HCT116 (cell line): ENCODE measurements around the gene CCSER1. TPM values are rescaled to one million over a fixed set of nuclear protein-coding genes. Genes with fewer than 3 reads are reported as not detected.

Source experiments
- ATAC-seq: fragments of 200-7000 bp; cut with Tn5 transposase; 2 replicates; pipeline ENCODE4 v1.9.1; 2020; ENCODE audit warnings: mild to moderate bottlenecking, moderate library complexity
- BruUV-seq: library from RNA; stranded (reverse); fragments of 400-500 nt; replicated peaks from 2 replicates; lab custom pipeline; 2021; lab: Mats Ljungman, UMichigan
- CTCF ChIA-PET: fragments of 300-600 bp; sonication (Branson Sonifier 250); formaldehyde crosslinking; loops from one replicate; lab custom pipeline; 2021; ENCODE audit warnings: antibody characterized with exemption; lab: Charles Lee
- POLR2A ChIA-PET: fragments of 300-600, 350-600 bp; sonication (Branson Sonifier 250); formaldehyde crosslinking; loops from one replicate; lab custom pipeline; 2021; ENCODE audit warnings: antibody characterized with exemption; lab: Charles Lee
- RAD21 ChIA-PET, 2 experiments: fragments of 300-600 bp; sonication (Branson Sonifier 250); formaldehyde crosslinking; loops; one replicate each; lab custom pipeline; 2023; ENCODE audit warnings: low total read pairs in 2 of 2; ENCODE audit not compliant: uncharacterized antibody in 2 of 2, unreplicated experiment in 2 of 2, low non-redundant PET in 1 of 2; lab: Charles Lee
- DNase-seq: peaks from one replicate; pipeline ENCODE4 v3.0.0-alpha.2; 2010; ENCODE audit warnings: low read depth, low spot score
- H2AFZ ChIP-seq: fragments of 200-600 bp; shearing (Covaris generic), sonication (generic); 2 replicates; pipeline ENCODE4 v1.6.1; 2017; ENCODE audit warnings: low read depth, mixed run types, mixed read lengths, antibody characterized with exemption, low read length; ENCODE audit not compliant: poor library complexity, severe bottlenecking
- H3K27ac ChIP-seq: 2 replicates; pipeline ENCODE4 v1.5.1; 2012; ENCODE audit warnings: low read depth, low read length
- H3K27me3 ChIP-seq: fragments of 200-600 bp; sonication (generic); 2 replicates; pipeline ENCODE4 v1.6.1; 2016; ENCODE audit warnings: mixed run types, low read length, mixed read lengths; ENCODE audit not compliant: insufficient read depth
- H3K36me3 ChIP-seq, 2 experiments: fragments of 200-500 bp in 1 of 2; fragments of 200-600 bp in 1 of 2; sonication (Bioruptor generic) in 1 of 2; sonication (generic) in 1 of 2; 2 replicates each; pipeline versions ENCODE4 v1.5.1 to v1.6.1; 2014 to 2016; ENCODE audit warnings: low read length in 2 of 2, inconsistent platforms in 1 of 2, mixed read lengths in 1 of 2, mixed run types in 1 of 2; ENCODE audit not compliant: insufficient read depth in 2 of 2, control insufficient read depth in 1 of 2
- H3K4me1 ChIP-seq, 2 experiments: fragments of 200-600 bp in 1 of 2; sonication (generic) in 1 of 2; 2 replicates each; pipeline versions ENCODE4 v1.5.1 to v1.6.1; 2012 to 2017; ENCODE audit warnings: low read length in 2 of 2, inconsistent platforms in 1 of 2, mild to moderate bottlenecking in 1 of 2, mixed read lengths in 1 of 2, mixed run types in 1 of 2, moderate library complexity in 1 of 2; ENCODE audit not compliant: insufficient read depth in 2 of 2, control insufficient read depth in 1 of 2
- H3K4me2 ChIP-seq: fragments of 200-600 bp; sonication (generic); 2 replicates; pipeline ENCODE4 v1.6.1; 2017; ENCODE audit warnings: mixed run types, low read length, mixed read lengths
- H3K4me3 ChIP-seq, 2 experiments: fragments of 200-600 bp in 1 of 2; sonication (generic) in 1 of 2; replicated peaks in 1 of 2; 2 replicates each; pipeline ENCODE4 v1.5.1; 2011 to 2016; ENCODE audit warnings: low read length in 2 of 2, control low read depth in 1 of 2, low read depth in 1 of 2, mild to moderate bottlenecking in 1 of 2, mixed read lengths in 1 of 2, mixed run types in 1 of 2
- H3K79me2 ChIP-seq: fragments of 200-600 bp; sonication (generic); 2 replicates; pipeline ENCODE4 v1.6.1; 2017; ENCODE audit warnings: mild to moderate bottlenecking, mixed run types, low read length, moderate library complexity, mixed read lengths; ENCODE audit not compliant: insufficient read depth
- H3K9ac ChIP-seq: fragments of 200-600 bp; sonication (generic); 2 replicates; pipeline ENCODE4 v1.6.1; 2016; ENCODE audit warnings: low read length, mixed read lengths
- H3K9me2 ChIP-seq: fragments of 200-600 bp; sonication (generic), shearing (Covaris generic); 2 replicates; pipeline ENCODE4 v1.6.1; 2017; ENCODE audit warnings: mixed run types, mild to moderate bottlenecking, moderate library complexity; ENCODE audit not compliant: insufficient read depth
- H3K9me3 ChIP-seq, 2 experiments: fragments of 200-500 bp in 1 of 2; fragments of 200-600 bp in 1 of 2; sonication (Bioruptor generic) in 1 of 2; sonication (generic) in 1 of 2; 2 replicates each; pipeline ENCODE4 v1.6.1; 2014 to 2017; ENCODE audit warnings: low read length in 2 of 2, mixed read lengths in 2 of 2, inconsistent platforms in 1 of 2, low read depth in 1 of 2, mild to moderate bottlenecking in 1 of 2, mixed run types in 1 of 2, moderate library complexity in 1 of 2; ENCODE audit not compliant: control insufficient read depth in 1 of 2, insufficient read depth in 1 of 2
- H4K20me1 ChIP-seq: fragments of 200-600 bp; sonication (generic), shearing (Covaris generic); 2 replicates; pipeline ENCODE4 v1.6.1; 2017; ENCODE audit warnings: mixed run types, mild to moderate bottlenecking, moderate library complexity; ENCODE audit not compliant: insufficient read depth
- CTCF ChIP-seq, 3 experiments: fragments of 200-600 bp in 1 of 3; sonication (generic) in 1 of 3; IDR thresholded peaks in 2 of 3; conservative IDR thresholded peaks in 1 of 3; 2 replicates each; pipeline ENCODE4 v1.5.1; 2012 to 2017; ENCODE audit warnings: low read depth in 2 of 3, low read length in 2 of 3, antibody characterized with exemption in 1 of 3, borderline replicate concordance in 1 of 3, control low read depth in 1 of 3, mild to moderate bottlenecking in 1 of 3, mixed read lengths in 1 of 3, mixed run types in 1 of 3, moderate library complexity in 1 of 3; ENCODE audit not compliant: insufficient read depth in 1 of 3
- EGR1 ChIP-seq: IDR thresholded peaks from 2 replicates; pipeline ENCODE4 v1.6.1; 2012; ENCODE audit warnings: low read depth
- ELF1 ChIP-seq: IDR thresholded peaks from 2 replicates; pipeline ENCODE4 v1.6.1; 2012; ENCODE audit warnings: low read depth, borderline replicate concordance
- EZH2 ChIP-seq: fragments of 200-600 bp; sonication (generic); IDR thresholded peaks from 2 replicates; pipeline ENCODE4 v1.6.1; 2017; ENCODE audit warnings: antibody characterized with exemption, mixed run types
- EZH2phosphoT487 ChIP-seq: fragments of 200-600 bp; IDR thresholded peaks from 2 replicates; pipeline ENCODE4 v1.6.1; 2018; ENCODE audit warnings: antibody characterized with exemption, borderline replicate concordance
- FOSL1 ChIP-seq: IDR thresholded peaks from 2 replicates; pipeline ENCODE4 v1.6.1; 2012; ENCODE audit warnings: low read depth
- JUND ChIP-seq: IDR thresholded peaks from 2 replicates; pipeline ENCODE4 v1.6.1; 2012
- MAX ChIP-seq: IDR thresholded peaks from 2 replicates; pipeline ENCODE4 v1.6.1; 2012
- RAD21 ChIP-seq: IDR thresholded peaks from 2 replicates; pipeline ENCODE4 v1.6.1; 2012; ENCODE audit warnings: low read depth, mild to moderate bottlenecking
- REST ChIP-seq: IDR thresholded peaks from 2 replicates; pipeline ENCODE4 v1.6.1; 2012; ENCODE audit warnings: low read depth
- SIN3A ChIP-seq: IDR thresholded peaks from 2 replicates; pipeline ENCODE4 v1.6.1; 2012; ENCODE audit warnings: low read depth
- SRF ChIP-seq: IDR thresholded peaks from 2 replicates; pipeline ENCODE4 v1.6.1; 2012; ENCODE audit warnings: low read depth
- YY1 ChIP-seq: IDR thresholded peaks from 2 replicates; pipeline ENCODE4 v1.6.1; 2011; ENCODE audit warnings: low read length, low read depth, moderate library complexity, mild to moderate bottlenecking; ENCODE audit not compliant: insufficient replicate concordance; ENCODE audit errors: extremely low read depth
- ZFX ChIP-seq: fragments of 450-650 bp; IDR thresholded peaks from 2 replicates; pipeline ENCODE4 v1.6.1; 2017
- intact Hi-C: fragments of 100-400 bp; cut with micrococcal nuclease; formaldehyde crosslinking; loops from 2 replicates; pipeline ENCODE4 v1.10.0; 2022
- total RNA-seq: library from RNA; stranded (reverse); gene quantifications from one replicate; pipeline ENCODE4 v1.2.1, GENCODE V29; 2021; ENCODE audit not compliant: unreplicated experiment

CCSER1 gene
- total RNA-seq, 1 experiment from 2014 or later, result 6.7 TPM

GRCh38 chr4:90078440-90078839 lies 48.8 kb upstream of the CCSER1 start:
- no peak overlapping the region for H2AFZ ChIP-seq
- H3K9ac ChIP-seq, result no peak overlapping the region
- ChIA-PET RAD21 (no interaction called here), POLR2A (no interaction called here)
- H3K4me3 ChIP-seq, result no peak overlapping the region
- H4K20me1 ChIP-seq, result no peaks in the 10 kb centered on the region
- H3K4me2 ChIP-seq, result no peak overlapping the region
- H3K27ac ChIP-seq, result no peak overlapping the region
- no peaks in the 10 kb centered on the region for H3K9me3 ChIP-seq
- no peaks in the 10 kb centered on the region for H3K9me2 ChIP-seq
- no peaks in the 10 kb centered on the region for H3K36me3 ChIP-seq
- no peak for DNase-seq
- no TSS peak for BruUV-seq
- H3K4me1 ChIP-seq, result no peaks in the 10 kb centered on the region
- TF ChIP-seq MAX, result no peak
- no peak for TF ChIP-seq REST
- no peak for TF ChIP-seq JUND
- TF ChIP-seq RAD21, result no peak
- no peak for TF ChIP-seq YY1
- TF ChIP-seq EZH2, result no peak
- TF ChIP-seq FOSL1, result no peak
- TF ChIP-seq SRF, result no peak
- no peak for TF ChIP-seq CTCF (IDR thresholded peaks at IDR 0.05 in 2 of 3, conservative IDR thresholded peaks at IDR 0.05 in 1 of 3; ENCODE audit: borderline replicate concordance in 1 of 3, insufficient read depth in 1 of 3, low read depth in 2 of 3, low read length in 2 of 3)
- TF ChIP-seq SIN3A, result no peak
- no peak for TF ChIP-seq ZFX
- TF ChIP-seq EGR1, result no peak
- no peak for TF ChIP-seq EZH2phosphoT487
- no peak for TF ChIP-seq ELF1
- TF ChIP-seq, all 23 proteins: peak for 0
- no peak for ATAC-seq
- CTCF ChIA-PET, result no interaction called here
- Histone ChIP-seq H3K27me3 (no peaks in the 10 kb centered on the region), H3K79me2 (no peaks in the 10 kb centered on the region)
- intact Hi-C loops, result no loop called here
